IPS-18c (cell line): ENCODE measurements around the gene NR2F2.
A peak's percentile ranks its signal among the peaks of the same experiment; 100 is the strongest.
"Not testable (repeated sequence)": the region's sequence is repeated elsewhere in the genome, so short reads cannot be mapped to it uniquely, and the experiment has no call there.

ENCODE experiments used
- H3K4me3 ChIP-seq: 2 replicates; pipeline ENCODE4 v1.7.0; 2013; ENCODE audit warnings: low read depth, mild to moderate bottlenecking, low read length, moderate library complexity; ENCODE audit not compliant: insufficient read depth
- H3K9me3 ChIP-seq: one replicate; pipeline ENCODE4 v1.6.1; 2013; ENCODE audit warnings: mild to moderate bottlenecking, low read length, moderate library complexity; ENCODE audit not compliant: control insufficient read depth, insufficient read depth

NR2F2 gene

GRCh38 chr15:96367311-96368200 is 37.1 kb downstream of the NR2F2 start:
- Histone ChIP-seq H3K9me3 (no peaks in the 10 kb centered on the region), H3K4me3 (0 out of 2 replicates have a peak overlapping the region, but pooled peaks have one; percentile 6)

GRCh38 chr15:96369351-96369750 is 38.9 kb downstream of the NR2F2 start:
- no peak overlapping the region for H3K4me3 ChIP-seq

GRCh38 chr15:96369825-96370621 is 39.5 kb downstream of the NR2F2 start:
- no peak overlapping the region for H3K4me3 ChIP-seq

More at GRCh38 chr15:96369351-96369750, 38.9 kb downstream of the NR2F2 start:
- H3K9me3 ChIP-seq, result no peaks in the 10 kb centered on the region

GRCh38 chr15:96372554-96372953 is 42.1 kb downstream of the NR2F2 start:
- Histone ChIP-seq H3K9me3 (no peaks in the 10 kb centered on the region), H3K4me3 (no peak overlapping the region)

More at GRCh38 chr15:96369825-96370621, 39.5 kb downstream of the NR2F2 start:
- H3K9me3 ChIP-seq, result no peaks in the 10 kb centered on the region

- no peak overlapping the region for H3K4me3 ChIP-seq
Measured at GRCh38 chr15:96374499-96374898, 44.0 kb downstream of the NR2F2 start.

GRCh38 chr15:96379592-96379991 is 49.1 kb downstream of the NR2F2 start:
- H3K9me3 ChIP-seq, H3K4me3 ChIP-seq: not testable (repeated sequence)

More at GRCh38 chr15:96374499-96374898, 44.0 kb downstream of the NR2F2 start:
- no peaks in the 10 kb centered on the region for H3K9me3 ChIP-seq

GRCh38 chr15:96381463-96381862 is 51.0 kb downstream of the NR2F2 start:
- Histone ChIP-seq H3K4me3 (no peak overlapping the region), H3K9me3 (no peaks in the 10 kb centered on the region)

- Histone ChIP-seq H3K9me3 (no peaks in the 10 kb centered on the region), H3K4me3 (no peak overlapping the region)
Measured at GRCh38 chr15:96385195-96385594, 54.7 kb downstream of the NR2F2 start.

GRCh38 chr15:96388673-96389072 is 58.2 kb downstream of the NR2F2 start:
- Histone ChIP-seq H3K9me3 (no peaks in the 10 kb centered on the region), H3K4me3 (no peak overlapping the region)
